ENCODE measurements around the gene SHH. TPM values are rescaled to one million over a fixed set of nuclear protein-coding genes. Genes with fewer than 3 reads are reported as not detected.

Gene SHH
- total and polyA plus RNA-seq, 3 donors from 2014 or later = 0.06 to 1.0 TPM; not detected in 1

DNA sequence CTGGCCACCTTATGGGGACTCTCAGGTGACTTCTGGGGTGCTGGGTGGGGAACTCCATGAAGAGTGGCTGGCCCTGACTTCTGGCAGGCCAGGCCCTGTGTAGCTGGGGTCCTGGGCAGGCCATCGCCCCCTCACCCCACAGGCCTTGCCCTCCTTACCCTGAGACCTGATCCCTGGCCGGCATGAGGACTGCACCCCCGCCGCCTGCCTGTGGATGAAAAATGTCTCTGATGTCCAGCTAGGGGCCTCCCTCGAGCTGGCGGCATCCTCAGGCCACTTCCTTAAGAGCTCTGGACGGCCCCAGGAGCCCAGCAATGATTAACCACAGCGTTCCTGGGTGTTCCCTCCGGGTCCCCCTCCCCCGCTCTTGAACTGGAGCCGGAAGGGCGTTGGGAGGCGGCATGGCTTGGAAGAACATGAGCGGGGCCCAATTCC is 31.8 kb upstream of the SHH start:
- Histone ChIP-seq H3K9me3 (no peaks in the 10 kb centered on the region), H3K27me3 (no peaks in the 10 kb centered on the region), H3K4me3 (no peak overlapping the region), H3K4me1 (no peaks in the 10 kb centered on the region), H3K27ac (no peak overlapping the region), H3K36me3 (ENCODE audit: low read depth, missing control alignments) (no peaks in the 10 kb centered on the region)
- no peak for DNase-seq
- 49% methylated on average over 13 to 14 of the region's 14 CpGs for WGBS, 2 donors
- TF ChIP-seq, protein P1, sequence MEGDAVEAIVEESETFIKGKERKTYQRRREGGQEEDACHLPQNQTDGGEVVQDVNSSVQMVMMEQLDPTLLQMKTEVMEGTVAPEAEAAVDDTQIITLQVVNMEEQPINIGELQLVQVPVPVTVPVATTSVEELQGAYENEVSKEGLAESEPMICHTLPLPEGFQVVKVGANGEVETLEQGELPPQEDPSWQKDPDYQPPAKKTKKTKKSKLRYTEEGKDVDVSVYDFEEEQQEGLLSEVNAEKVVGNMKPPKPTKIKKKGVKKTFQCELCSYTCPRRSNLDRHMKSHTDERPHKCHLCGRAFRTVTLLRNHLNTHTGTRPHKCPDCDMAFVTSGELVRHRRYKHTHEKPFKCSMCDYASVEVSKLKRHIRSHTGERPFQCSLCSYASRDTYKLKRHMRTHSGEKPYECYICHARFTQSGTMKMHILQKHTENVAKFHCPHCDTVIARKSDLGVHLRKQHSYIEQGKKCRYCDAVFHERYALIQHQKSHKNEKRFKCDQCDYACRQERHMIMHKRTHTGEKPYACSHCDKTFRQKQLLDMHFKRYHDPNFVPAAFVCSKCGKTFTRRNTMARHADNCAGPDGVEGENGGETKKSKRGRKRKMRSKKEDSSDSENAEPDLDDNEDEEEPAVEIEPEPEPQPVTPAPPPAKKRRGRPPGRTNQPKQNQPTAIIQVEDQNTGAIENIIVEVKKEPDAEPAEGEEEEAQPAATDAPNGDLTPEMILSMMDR (IDR thresholded peaks at IDR 0.05) = no peak
- TF ChIP-seq POLR2A (IDR thresholded peaks at IDR 0.05) = no peak
- intact Hi-C loops (cut with DNase I; ENCODE audit: low total_unique reads) = no loop called here

DNA sequence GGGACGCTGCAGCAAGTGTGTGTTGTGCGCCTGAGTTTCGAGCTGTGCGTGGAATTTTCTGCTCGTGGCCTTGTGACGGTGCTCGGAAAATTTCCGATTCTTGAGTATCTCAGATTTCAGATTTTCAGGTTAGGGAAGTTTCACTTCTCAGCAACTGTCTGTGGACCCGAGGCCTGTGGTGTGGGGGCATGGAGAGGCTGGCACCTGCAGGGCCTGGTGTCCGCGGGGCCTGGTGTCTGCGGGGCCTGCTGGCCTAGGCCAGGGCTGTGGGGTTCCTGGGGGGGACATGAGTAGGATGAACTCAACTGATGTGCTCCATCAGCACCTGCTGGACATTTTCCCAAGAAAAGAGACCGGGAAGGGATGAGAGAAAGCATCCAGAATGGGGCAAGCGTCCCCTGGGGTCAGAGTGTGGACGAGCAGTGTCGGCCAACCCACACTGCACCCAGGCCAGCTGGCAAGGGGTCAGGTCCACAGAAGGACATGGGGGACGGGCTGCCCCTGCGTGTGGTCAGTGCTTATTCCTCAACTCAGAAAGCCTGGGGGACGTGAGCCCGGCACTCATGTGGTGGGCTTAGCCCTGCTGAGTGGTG is 31.3 kb upstream of the SHH start:
- H3K27ac ChIP-seq = no peak overlapping the region
- TF ChIP-seq, protein P1 (IDR thresholded peaks at IDR 0.05) = no peak
- TF ChIP-seq POLR2A (IDR thresholded peaks at IDR 0.05) = no peak
- H3K9me3 ChIP-seq = no peaks in the 10 kb centered on the region
- no peaks in the 10 kb centered on the region for H3K36me3 ChIP-seq (ENCODE audit: low read depth, missing control alignments)
- H3K27me3 ChIP-seq = no peaks in the 10 kb centered on the region
- H3K4me1 ChIP-seq = no peaks in the 10 kb centered on the region
- intact Hi-C loops (cut with DNase I; ENCODE audit: low total_unique reads) = no loop called here
- no peak overlapping the region for H3K4me3 ChIP-seq
- DNase-seq = no peak
- WGBS, 2 donors = 84 to 91% methylated on average over 20 of the region's 20 CpGs

DNA sequence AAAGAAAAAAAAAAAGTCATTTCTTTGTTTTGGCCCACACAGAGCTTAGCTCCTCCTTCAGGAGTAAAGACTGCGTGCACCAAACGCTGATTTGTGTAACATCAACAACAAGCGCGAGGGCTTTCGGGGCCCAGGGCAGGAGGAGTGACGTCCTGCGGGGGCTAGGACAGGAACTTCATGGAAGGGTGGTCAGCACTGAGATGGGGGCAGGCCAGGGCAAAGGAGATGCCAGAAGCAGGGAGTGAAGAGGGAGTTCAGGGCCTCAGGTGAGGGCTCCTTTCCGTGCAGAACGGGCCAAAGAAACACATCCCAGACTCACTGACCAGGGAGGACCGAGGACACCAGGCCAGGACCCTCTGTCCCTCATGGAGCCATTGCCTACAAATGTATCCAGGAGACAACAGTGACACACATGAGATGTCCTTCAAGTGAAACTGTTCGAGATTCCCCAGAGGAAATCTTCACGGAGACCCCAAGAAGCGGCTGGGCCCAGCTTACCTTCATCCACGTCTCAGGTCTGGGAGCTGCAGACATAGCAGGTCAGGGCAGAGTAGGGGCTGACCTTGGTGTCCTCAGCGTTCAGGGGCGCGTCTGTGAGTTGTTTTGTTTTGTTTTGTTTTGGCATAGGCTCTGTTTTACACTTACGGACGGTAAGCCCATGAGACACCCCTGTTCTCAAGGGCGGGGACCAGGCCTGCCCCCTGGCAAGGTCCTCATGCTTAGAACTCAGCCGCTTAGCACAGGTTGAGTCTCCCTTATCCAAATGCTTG is 30.4 kb upstream of the SHH start:
- no peaks in the 10 kb centered on the region for H3K27me3 ChIP-seq
- TF ChIP-seq, protein P1 (IDR thresholded peaks at IDR 0.05) = no peak
- no peak for TF ChIP-seq POLR2A (IDR thresholded peaks at IDR 0.05)
- WGBS, 2 donors = 81 to 84% methylated on average over 21 of the region's 21 CpGs
- DNase-seq = no peak
- no peaks in the 10 kb centered on the region for H3K4me1 ChIP-seq
- intact Hi-C loops (cut with DNase I; ENCODE audit: low total_unique reads) = no loop called here
- H3K27ac ChIP-seq = no peak overlapping the region
- H3K36me3 ChIP-seq (ENCODE audit: low read depth, missing control alignments) = no peaks in the 10 kb centered on the region
- no peak overlapping the region for H3K4me3 ChIP-seq
- no peaks in the 10 kb centered on the region for H3K9me3 ChIP-seq

DNA sequence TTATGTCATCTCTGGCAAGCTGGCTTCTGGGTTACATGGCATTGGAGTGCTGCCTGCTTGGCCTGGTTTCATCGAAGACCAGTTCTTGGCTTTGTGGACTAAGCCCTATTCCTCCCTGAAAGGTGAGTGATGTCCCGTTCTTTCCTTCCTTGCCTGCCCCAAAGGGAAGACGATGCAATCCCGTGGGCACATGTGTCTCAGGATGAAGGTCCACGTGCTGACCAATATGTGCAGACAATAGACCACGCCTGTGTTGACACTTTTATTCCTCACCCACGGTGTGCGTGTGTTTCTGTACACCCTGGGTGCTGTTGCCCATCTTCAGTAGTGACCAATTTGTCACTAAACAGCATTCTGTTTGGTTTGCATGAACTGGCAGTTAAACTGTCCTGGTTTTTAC is 28.6 kb upstream of the SHH start:
- intact Hi-C loops (cut with DNase I; ENCODE audit: low total_unique reads) = no loop called here
- WGBS, 2 donors = 86 to 91% methylated on average over 8 of the region's 8 CpGs
- no peak overlapping the region for H3K27ac ChIP-seq
- H3K4me1 ChIP-seq = no peaks in the 10 kb centered on the region
- TF ChIP-seq, protein P1 (IDR thresholded peaks at IDR 0.05) = no peak
- no peak for TF ChIP-seq POLR2A (IDR thresholded peaks at IDR 0.05)
- no peak overlapping the region for H3K4me3 ChIP-seq
- no peaks in the 10 kb centered on the region for H3K27me3 ChIP-seq
- no peaks in the 10 kb centered on the region for H3K9me3 ChIP-seq
- H3K36me3 ChIP-seq (ENCODE audit: low read depth, missing control alignments) = no peaks in the 10 kb centered on the region
- no peak for DNase-seq

Data from testis (tissue), 3 donors.